Measurements from ENCODE around the gene SLC22A13.
"Not testable (repeated sequence)": the region's sequence is repeated elsewhere in the genome, so short reads cannot be mapped to it uniquely, and the experiment has no call there.

SLC22A13 gene

GRCh38 chr3:38264779-38265178 is 833 bp upstream of the SLC22A13 start:
- no peak for FAIRE-seq

- no peak for FAIRE-seq
Measured at GRCh38 chr3:38266810-38267209, 1.2 kb downstream of the SLC22A13 start.

GRCh38 chr3:38267662-38268061 is 2.0 kb downstream of the SLC22A13 start:
- no peak for FAIRE-seq

GRCh38 chr3:38268087-38268486 is 2.5 kb downstream of the SLC22A13 start:
- no peak for FAIRE-seq

- no peak for FAIRE-seq
Measured at GRCh38 chr3:38268522-38268921, 2.9 kb downstream of the SLC22A13 start.

GRCh38 chr3:38270606-38271005 is 5.0 kb downstream of the SLC22A13 start:
- no peak for FAIRE-seq

- FAIRE-seq, result no peak
Measured at GRCh38 chr3:38271553-38271952, 5.9 kb downstream of the SLC22A13 start.

- FAIRE-seq, result no peak
Measured at GRCh38 chr3:38274864-38275649, 9.4 kb downstream of the SLC22A13 start.

GRCh38 chr3:38275658-38276057 is 10.0 kb downstream of the SLC22A13 start:
- no peak for FAIRE-seq

- FAIRE-seq, result no peak
Measured at GRCh38 chr3:38276081-38276916, 10.7 kb downstream of the SLC22A13 start.

- no peak for FAIRE-seq
Measured at GRCh38 chr3:38276917-38277630, 11.5 kb downstream of the SLC22A13 start.

GRCh38 chr3:38278841-38279240 is 13.2 kb downstream of the SLC22A13 start:
- no peak for FAIRE-seq

- no peak for FAIRE-seq
Measured at GRCh38 chr3:38281895-38282686, 16.5 kb downstream of the SLC22A13 start, which contains the start of gene SLC22A14. SLC22A14 (plus strand) TSS chr3:38282294; CDS start chr3:38306027, 23,733 bp downstream.

- FAIRE-seq, result no peak
Measured at GRCh38 chr3:38283810-38284755, 18.5 kb downstream of the SLC22A13 start.

GRCh38 chr3:38284756-38285150 is 19.1 kb downstream of the SLC22A13 start:
- FAIRE-seq, result no peak

- FAIRE-seq, result not testable (repeated sequence)
Measured at GRCh38 chr3:38289286-38290217, 23.9 kb downstream of the SLC22A13 start.

- not testable (repeated sequence) for FAIRE-seq
Measured at GRCh38 chr3:38297053-38297452, 31.4 kb downstream of the SLC22A13 start.

- no peak for FAIRE-seq
Measured at GRCh38 chr3:38297537-38297936, 31.9 kb downstream of the SLC22A13 start.

GRCh38 chr3:38297947-38298711 is 32.5 kb downstream of the SLC22A13 start:
- peak; percentile 65 for FAIRE-seq

All from A204.1 (cell line).